Fibroblast of villous mesenchyme (primary cell): Measurements from ENCODE around the gene HCFC1. TPM values are rescaled to one million over a fixed set of nuclear protein-coding genes. Genes with fewer than 3 reads are reported as not detected.

Experiments used
- DNase-seq: peaks from one replicate; pipeline ENCODE4 v3.0.0-alpha.2; 2010; ENCODE audit warnings: low read depth
- H3K4me3 ChIP-seq: 2 replicates; pipeline ENCODE4 v1.5.1; 2011; ENCODE audit warnings: low read depth, mild to moderate bottlenecking, low read length
- total RNA-seq: library from RNA; depleted of rRNA; stranded (reverse); fragments of >200 nt; gene quantifications from 2 replicates; pipeline ENCODE4 v1.2.3, GENCODE V29; 2012
- TF ChIP-seq, protein P1 (sequence below): IDR thresholded peaks from 2 replicates; pipeline ENCODE4 v1.5.1; 2012; ENCODE audit warnings: low read depth, mild to moderate bottlenecking, low read length; ENCODE audit not compliant: insufficient read depth

Gene HCFC1
- total RNA-seq, 1 donor = 28.1 TPM

DNA sequence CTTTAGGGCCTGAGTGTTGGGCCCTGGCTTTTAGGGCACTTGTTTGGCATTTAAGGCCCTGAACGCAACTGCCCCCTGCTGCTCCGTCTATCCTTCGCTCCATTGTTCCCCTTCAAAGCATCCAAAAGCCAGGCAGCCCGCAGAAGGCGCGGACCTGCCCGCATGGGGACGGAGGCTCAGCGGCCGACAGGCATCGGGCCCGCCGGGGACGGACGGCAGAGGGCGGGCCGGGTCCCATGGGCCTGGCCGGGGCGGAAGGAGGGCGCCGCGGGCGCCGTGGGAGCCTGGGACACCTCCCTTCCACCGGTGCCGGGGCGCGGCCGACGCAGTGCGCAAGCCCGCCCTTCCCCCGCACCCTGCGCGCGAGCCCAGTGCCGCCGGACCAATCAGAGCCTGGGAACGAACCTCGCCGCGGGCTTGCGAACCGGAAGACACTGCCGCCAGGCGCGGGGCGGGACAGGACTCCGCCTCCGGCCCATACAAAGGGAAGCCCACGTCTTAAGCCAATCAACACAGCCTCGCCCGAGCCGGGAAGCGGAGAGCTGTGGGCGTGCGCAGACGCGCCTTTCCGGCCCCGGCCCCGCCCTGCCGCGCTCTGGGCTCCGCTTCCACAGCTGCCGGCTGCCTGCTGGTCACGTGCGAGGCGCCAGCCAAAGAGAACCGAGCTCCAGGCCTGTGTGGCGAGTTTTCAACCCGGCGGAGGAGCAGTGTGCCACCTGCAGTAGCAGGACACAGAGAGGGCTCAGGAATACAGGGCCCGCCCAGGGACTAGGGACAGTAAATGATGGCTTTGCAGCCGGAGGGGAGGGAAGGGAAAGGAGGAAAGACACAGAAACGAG, 43.5 kb downstream of the HCFC1 start:
- H3K4me3 ChIP-seq = peak overlapping the region; percentile 66
- peak; percentile 98 for DNase-seq
- TF ChIP-seq, protein P1, sequence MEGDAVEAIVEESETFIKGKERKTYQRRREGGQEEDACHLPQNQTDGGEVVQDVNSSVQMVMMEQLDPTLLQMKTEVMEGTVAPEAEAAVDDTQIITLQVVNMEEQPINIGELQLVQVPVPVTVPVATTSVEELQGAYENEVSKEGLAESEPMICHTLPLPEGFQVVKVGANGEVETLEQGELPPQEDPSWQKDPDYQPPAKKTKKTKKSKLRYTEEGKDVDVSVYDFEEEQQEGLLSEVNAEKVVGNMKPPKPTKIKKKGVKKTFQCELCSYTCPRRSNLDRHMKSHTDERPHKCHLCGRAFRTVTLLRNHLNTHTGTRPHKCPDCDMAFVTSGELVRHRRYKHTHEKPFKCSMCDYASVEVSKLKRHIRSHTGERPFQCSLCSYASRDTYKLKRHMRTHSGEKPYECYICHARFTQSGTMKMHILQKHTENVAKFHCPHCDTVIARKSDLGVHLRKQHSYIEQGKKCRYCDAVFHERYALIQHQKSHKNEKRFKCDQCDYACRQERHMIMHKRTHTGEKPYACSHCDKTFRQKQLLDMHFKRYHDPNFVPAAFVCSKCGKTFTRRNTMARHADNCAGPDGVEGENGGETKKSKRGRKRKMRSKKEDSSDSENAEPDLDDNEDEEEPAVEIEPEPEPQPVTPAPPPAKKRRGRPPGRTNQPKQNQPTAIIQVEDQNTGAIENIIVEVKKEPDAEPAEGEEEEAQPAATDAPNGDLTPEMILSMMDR = no peak

GRCh38 chrX:153927672-153927921, 44.0 kb downstream of the HCFC1 start:
- no peak for DNase-seq
- peak overlapping the region; percentile 66 for H3K4me3 ChIP-seq
- TF ChIP-seq, protein P1 = no peak

DNA sequence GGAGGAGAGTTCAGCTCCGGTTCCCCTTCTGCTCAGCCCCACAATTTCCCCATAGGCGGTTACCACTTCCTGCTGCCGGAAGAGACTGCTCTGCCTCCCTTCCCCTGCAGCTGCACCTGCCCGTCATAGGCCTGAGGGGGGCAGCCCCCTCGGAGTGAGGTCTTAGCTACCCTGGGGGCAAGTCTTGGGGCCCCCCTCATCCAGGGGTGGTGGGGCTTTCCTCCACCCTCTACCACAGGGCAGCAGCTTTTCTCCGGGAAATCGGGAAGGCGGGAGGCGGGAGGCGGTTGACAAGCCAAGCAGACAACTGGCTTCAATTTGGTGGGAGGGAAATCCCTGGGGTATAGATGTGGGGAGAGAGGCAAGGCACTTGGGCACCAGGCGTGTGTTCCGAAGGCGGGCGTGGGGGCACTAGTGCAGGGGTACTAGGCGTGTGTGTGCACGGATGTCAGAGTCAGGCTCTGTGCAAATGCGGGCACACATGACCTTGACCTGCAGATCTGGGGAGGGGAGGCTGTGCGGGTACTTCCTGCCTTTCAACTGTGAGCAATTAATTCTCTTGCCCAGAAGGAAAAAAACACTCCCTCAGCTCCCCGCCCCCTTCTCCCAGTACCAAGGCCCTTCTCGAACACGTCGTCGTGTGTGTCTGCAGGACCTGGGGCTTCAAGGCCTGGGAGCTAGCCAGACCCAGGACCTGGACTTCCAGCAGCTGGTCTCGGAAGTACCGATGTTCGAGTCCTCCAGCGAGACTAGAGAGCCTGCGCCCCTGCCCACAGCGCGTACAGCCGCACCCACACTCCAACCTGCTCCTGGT, 44.6 kb downstream of the HCFC1 start:
- DNase-seq = peak; percentile 38
- TF ChIP-seq, protein P1 = no peak
- peak overlapping the region; percentile 66 for H3K4me3 ChIP-seq

DNA sequence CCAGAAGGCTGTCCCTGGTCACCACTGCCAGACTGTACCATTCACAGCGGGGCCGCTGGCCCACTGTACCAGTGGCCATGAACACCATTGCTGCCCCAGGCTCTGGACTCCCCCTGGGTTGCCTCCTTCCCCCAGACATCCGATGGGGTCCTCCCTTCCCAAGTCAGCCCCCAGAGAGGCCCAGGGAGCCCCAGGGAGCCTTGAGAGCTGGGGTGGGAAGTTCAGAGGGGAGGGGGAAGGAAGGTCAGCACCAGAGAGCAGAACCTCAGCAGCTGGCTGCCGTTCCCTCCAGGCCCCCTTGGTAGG, 45.1 kb downstream of the HCFC1 start:
- H3K4me3 ChIP-seq = no peak overlapping the region
- TF ChIP-seq, protein P1 = no peak
- no peak for DNase-seq

DNA sequence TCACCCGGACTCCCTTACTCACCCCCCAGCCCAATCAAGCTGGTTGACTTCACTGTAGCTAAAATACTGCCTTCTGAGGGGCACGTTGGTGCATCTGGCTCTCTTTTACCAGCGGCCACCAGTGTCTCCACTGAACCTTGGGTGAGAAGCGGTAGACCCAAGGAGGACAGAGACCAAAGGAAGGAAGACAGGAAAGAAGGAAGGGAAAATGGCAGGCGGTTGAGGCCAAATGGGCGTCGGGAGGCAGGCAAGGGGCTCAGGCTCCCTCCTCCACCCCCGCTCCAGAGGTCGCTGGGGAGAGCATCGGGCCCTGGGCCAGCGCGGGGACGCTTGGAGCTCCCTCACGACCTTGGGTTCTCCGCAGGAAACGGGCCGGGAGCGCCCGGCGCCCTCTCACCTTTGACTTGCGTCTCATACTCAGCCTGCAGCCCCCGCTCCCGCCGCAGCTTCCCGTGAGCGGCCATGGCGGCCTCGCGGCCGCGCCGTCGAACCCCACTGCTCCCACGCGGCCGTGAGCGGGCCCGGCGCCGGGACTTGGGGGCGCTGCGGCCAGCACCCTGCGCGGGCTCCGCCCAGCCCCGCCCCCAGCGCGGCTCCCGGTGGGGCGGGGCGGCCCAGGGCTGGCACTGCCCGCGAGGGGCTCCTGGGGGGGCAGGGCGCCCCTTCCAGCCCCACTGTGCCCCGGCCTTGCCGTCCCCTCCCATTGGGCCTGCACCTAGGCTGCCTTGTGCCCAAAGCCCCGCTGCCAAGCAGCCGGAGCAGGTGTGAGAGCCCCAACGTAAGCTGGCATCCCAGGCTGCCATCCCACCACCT, 45.7 kb downstream of the HCFC1 start, which contains the start of gene ARHGAP4:
TSS of gene ARHGAP4 (minus strand) at position 526 of the 813 bp plus-strand sequence. CDS start at position 464, 62 bp downstream.
- DNase-seq = no peak
- peak within 1 kb of the TSS; percentile 66 for H3K4me3 ChIP-seq
- TF ChIP-seq, protein P1 = no peak

GRCh38 chrX:153925387-153925738, 46.3 kb downstream of the HCFC1 start:
- DNase-seq = no peak
- TF ChIP-seq, protein P1 = no peak
- H3K4me3 ChIP-seq = no peak overlapping the region
